Parathyroid adenoma (tissue), 2 donors: ENCODE measurements around the gene BFSP2.

ENCODE experiments used
- H2AFZ ChIP-seq: fragments of 300-600 bp; sonication (generic); one replicate; pipeline ENCODE4 v1.7.0; 2017; ENCODE audit warnings: antibody characterized with exemption, mild to moderate bottlenecking
- H3K27ac ChIP-seq: fragments of 300-600 bp; sonication (generic); one replicate; pipeline ENCODE4 v1.7.0; 2017
- H3K27me3 ChIP-seq: fragments of 300-600 bp; sonication (generic); one replicate; pipeline ENCODE4 v1.7.0; 2017; ENCODE audit warnings: low read length; ENCODE audit not compliant: control insufficient read depth, insufficient read depth
- H3K36me3 ChIP-seq: fragments of 300-600 bp; sonication (generic); one replicate; pipeline ENCODE4 v1.7.0; 2017; ENCODE audit warnings: low read length; ENCODE audit not compliant: control insufficient read depth, insufficient read depth
- H3K4me1 ChIP-seq: fragments of 300-600 bp; sonication (generic); one replicate; pipeline ENCODE4 v1.7.0; 2017; ENCODE audit warnings: control low read depth
- H3K4me2 ChIP-seq: fragments of 300-600 bp; sonication (generic); one replicate; pipeline ENCODE4 v1.7.0; 2017; ENCODE audit warnings: low read length
- H3K4me3 ChIP-seq: fragments of 300-600 bp; sonication (generic); one replicate; pipeline ENCODE4 v1.7.0; 2017; ENCODE audit warnings: low read depth, low read length
- H3K79me2 ChIP-seq: fragments of 300-600 bp; sonication (generic); one replicate; pipeline ENCODE4 v1.7.0; 2017; ENCODE audit warnings: control low read depth
- H3K9ac ChIP-seq: fragments of 300-600 bp; sonication (generic); one replicate; pipeline ENCODE4 v1.7.0; 2017; ENCODE audit warnings: mild to moderate bottlenecking
- H3K9me3 ChIP-seq: fragments of 300-600 bp; sonication (generic); one replicate; pipeline ENCODE4 v1.7.0; 2017; ENCODE audit warnings: low read length; ENCODE audit not compliant: control insufficient read depth
- CTCF ChIP-seq: fragments of 300-600 bp; sonication (generic); IDR thresholded peaks from one replicate; pipeline ENCODE4 v1.7.0; 2017; ENCODE audit warnings: antibody characterized with exemption, mild to moderate bottlenecking
- donor health status: primary hyperparathyroidism.

BFSP2 gene

DNA sequence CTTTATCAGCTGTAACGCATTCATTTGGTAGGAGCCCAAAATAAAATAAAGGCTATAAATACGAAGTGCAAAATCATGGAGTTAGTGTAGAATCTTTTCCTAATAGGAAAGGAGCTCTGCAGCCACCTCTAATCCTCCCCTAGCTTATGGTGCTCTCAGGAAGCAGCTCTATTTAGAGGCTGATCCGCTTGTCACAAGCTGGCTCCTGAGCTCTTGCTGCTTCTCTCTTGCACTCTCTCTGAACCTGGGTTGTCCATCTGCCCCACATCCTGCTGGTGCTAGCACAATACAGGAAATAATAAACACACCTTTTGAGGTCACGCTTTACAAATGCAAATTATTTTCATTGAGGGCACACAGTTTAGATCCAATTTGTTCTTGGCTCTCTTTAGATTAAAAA, 37.3 kb upstream of the BFSP2 start:
- Histone ChIP-seq H3K79me2 (no peaks in the 10 kb centered on the region), H3K4me3 (no peak overlapping the region), H3K4me1 (no peaks in the 10 kb centered on the region), H3K9me3 (no peaks in the 10 kb centered on the region), H2AFZ (no peak overlapping the region), H3K4me2 (no peak overlapping the region), H3K27ac (no peak overlapping the region), H3K9ac (no peak overlapping the region), H3K36me3 (no peaks in the 10 kb centered on the region), H3K27me3 (no peaks in the 10 kb centered on the region)
- no peak for TF ChIP-seq CTCF

DNA sequence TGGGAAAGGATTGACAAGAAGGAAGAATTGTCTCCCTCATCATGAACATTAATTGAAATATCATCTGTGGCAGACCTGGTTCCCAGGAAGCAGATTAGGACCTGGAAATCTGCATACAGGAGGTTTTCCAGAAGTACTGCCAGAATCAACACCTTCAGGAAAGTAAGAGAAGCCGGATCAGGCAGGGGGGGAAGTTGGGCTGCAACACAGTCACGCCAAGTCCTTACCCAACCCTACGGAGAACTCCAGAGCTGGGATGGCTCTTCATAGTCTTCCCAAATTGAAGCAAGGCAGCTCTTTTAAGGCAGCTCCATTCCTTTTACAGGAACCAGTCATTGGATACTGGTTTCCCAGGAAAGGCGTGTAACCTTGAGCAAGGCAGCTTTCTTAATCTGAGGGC, 35.2 kb upstream of the BFSP2 start:
- Histone ChIP-seq H3K4me2 (no peak overlapping the region), H3K4me3 (no peak overlapping the region), H3K36me3 (no peaks in the 10 kb centered on the region), H3K4me1 (no peaks in the 10 kb centered on the region), H3K27ac (no peak overlapping the region), H2AFZ (no peak overlapping the region), H3K9ac (no peak overlapping the region), H3K79me2 (no peaks in the 10 kb centered on the region), H3K9me3 (no peaks in the 10 kb centered on the region), H3K27me3 (no peaks in the 10 kb centered on the region)
- no peak for TF ChIP-seq CTCF

DNA sequence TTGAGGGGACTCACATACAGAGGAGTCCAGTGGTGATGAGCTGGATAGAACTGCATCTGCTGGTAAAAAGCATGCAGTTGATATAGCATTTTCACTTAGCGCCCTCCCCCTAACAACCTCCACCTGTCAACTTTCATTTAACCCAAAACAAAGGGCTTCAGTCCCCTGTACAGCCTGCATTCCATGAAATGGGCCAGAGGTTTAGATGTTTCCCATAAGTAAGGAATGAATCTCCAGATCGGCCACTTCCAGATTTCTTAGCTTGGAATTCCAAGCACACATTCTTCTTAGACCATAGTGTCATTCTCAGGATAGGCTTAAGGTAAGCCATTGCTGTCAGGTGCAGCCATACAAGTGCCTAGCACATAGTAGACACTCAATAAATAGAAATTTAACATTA, 32.9 kb upstream of the BFSP2 start:
- no peak for TF ChIP-seq CTCF
- Histone ChIP-seq H3K27me3 (no peaks in the 10 kb centered on the region), H3K27ac (no peak overlapping the region)

GRCh38 chr3:133367403-133367802, 32.5 kb upstream of the BFSP2 start:
- Histone ChIP-seq H3K36me3 (no peaks in the 10 kb centered on the region), H3K4me3 (no peak overlapping the region), H3K27me3 (no peaks in the 10 kb centered on the region), H3K9me3 (no peaks in the 10 kb centered on the region), H3K9ac (no peak overlapping the region), H3K27ac (no peak overlapping the region), H3K4me2 (no peak overlapping the region), H3K79me2 (no peaks in the 10 kb centered on the region), H2AFZ (no peak overlapping the region), H3K4me1 (no peaks in the 10 kb centered on the region)
- TF ChIP-seq CTCF = no peak

More for the DNA sequence above, 32.9 kb upstream of the BFSP2 start:
- no peak overlapping the region for H3K4me3 ChIP-seq
- no peaks in the 10 kb centered on the region for H3K9me3 ChIP-seq
- no peak overlapping the region for H3K9ac ChIP-seq
- no peaks in the 10 kb centered on the region for H3K4me1 ChIP-seq
- H3K36me3 ChIP-seq = no peaks in the 10 kb centered on the region
- no peaks in the 10 kb centered on the region for H3K79me2 ChIP-seq
- H2AFZ ChIP-seq = no peak overlapping the region
- no peak overlapping the region for H3K4me2 ChIP-seq

GRCh38 chr3:133367956-133368355, 31.9 kb upstream of the BFSP2 start:
- Histone ChIP-seq H3K79me2 (no peaks in the 10 kb centered on the region), H3K27ac (no peak overlapping the region), H3K4me1 (no peaks in the 10 kb centered on the region), H3K9ac (no peak overlapping the region), H2AFZ (no peak overlapping the region), H3K9me3 (no peaks in the 10 kb centered on the region), H3K27me3 (no peaks in the 10 kb centered on the region), H3K36me3 (no peaks in the 10 kb centered on the region), H3K4me2 (no peak overlapping the region), H3K4me3 (no peak overlapping the region)
- no peak for TF ChIP-seq CTCF
